Activated T-cell treated with anti-CD3 and anti-CD28 coated beads, Interleukin-2, amount 50 U/mL, for 1 hour (primary cell): Measurements from ENCODE around the gene LDHA.

Experiments
- DNase-seq: peaks from one replicate; pipeline ENCODE4 v3.0.0-alpha.2; 2020

The LDHA gene

GRCh38 chr11:18394275-18394927 is at the start of gene LDHA:
Gene LDHA, plus strand, starts transcription at chr11:18394563. Its CDS starts 2,280 bp downstream, at chr11:18396843.
- peak; percentile 98 for DNase-seq

- no peak for DNase-seq
Measured at GRCh38 chr11:18347471-18348125, 46.8 kb upstream of the LDHA start.

- no peak for DNase-seq
Measured at GRCh38 chr11:18352581-18352980, 41.8 kb upstream of the LDHA start.

GRCh38 chr11:18358646-18359045 is 35.7 kb upstream of the LDHA start:
- no peak for DNase-seq

GRCh38 chr11:18361154-18361553 is 33.2 kb upstream of the LDHA start:
- DNase-seq = no peak

GRCh38 chr11:18364495-18365073 is 29.8 kb upstream of the LDHA start:
- DNase-seq = no peak

- no peak for DNase-seq
Measured at GRCh38 chr11:18365741-18366140, 28.6 kb upstream of the LDHA start.

- no peak for DNase-seq
Measured at GRCh38 chr11:18366286-18366685, 28.1 kb upstream of the LDHA start.

GRCh38 chr11:18367431-18367830 is 26.9 kb upstream of the LDHA start:
- DNase-seq = no peak

GRCh38 chr11:18368221-18368620 is 26.1 kb upstream of the LDHA start:
- DNase-seq = no peak

- DNase-seq = no peak
Measured at GRCh38 chr11:18369398-18369797, 25.0 kb upstream of the LDHA start.

- DNase-seq = no peak
Measured at GRCh38 chr11:18371279-18371678, 23.1 kb upstream of the LDHA start.

GRCh38 chr11:18372201-18372600 is 22.2 kb upstream of the LDHA start:
- no peak for DNase-seq

GRCh38 chr11:18374956-18375355 is 19.4 kb upstream of the LDHA start:
- DNase-seq = no peak

GRCh38 chr11:18375941-18376340 is 18.4 kb upstream of the LDHA start:
- no peak for DNase-seq

- no peak for DNase-seq
Measured at GRCh38 chr11:18379201-18379600, 15.2 kb upstream of the LDHA start.

GRCh38 chr11:18383388-18384156 is 10.8 kb upstream of the LDHA start:
- DNase-seq = peak; percentile 50

- no peak for DNase-seq
Measured at GRCh38 chr11:18384157-18384641, 10.2 kb upstream of the LDHA start.

GRCh38 chr11:18390088-18390487 is 4.3 kb upstream of the LDHA start:
- DNase-seq = no peak

GRCh38 chr11:18392434-18393321 is 1.7 kb upstream of the LDHA start:
- no peak for DNase-seq

- DNase-seq = no peak
Measured at GRCh38 chr11:18393581-18394274, 635 bp upstream of the LDHA start.
